ENCODE results near the gene HTR2B.
"Not testable (repeated sequence)": the region's sequence is repeated elsewhere in the genome, so short reads cannot be mapped to it uniquely, and the experiment has no call there.

Gene HTR2B

GRCh38 chr2:231068525-231069222 lies 56.2 kb downstream of the HTR2B start:
- no peak overlapping the region for H3K4me2 ChIP-seq
- H4K20me1 ChIP-seq (ENCODE audit: insufficient read depth): peaks cover 5% of the 10 kb centered on the region; the same call in 1 of the 2 replicates
- H3K79me2 ChIP-seq (ENCODE audit: insufficient read depth, low read depth): peaks cover 5% of the 10 kb centered on the region; the same call in 1 of the 2 replicates
- H3K36me3 ChIP-seq (ENCODE audit: insufficient read depth): peaks cover 30% of the 10 kb centered on the region; the same call in 1 of the 2 replicates
- TF ChIP-seq, protein P1, sequence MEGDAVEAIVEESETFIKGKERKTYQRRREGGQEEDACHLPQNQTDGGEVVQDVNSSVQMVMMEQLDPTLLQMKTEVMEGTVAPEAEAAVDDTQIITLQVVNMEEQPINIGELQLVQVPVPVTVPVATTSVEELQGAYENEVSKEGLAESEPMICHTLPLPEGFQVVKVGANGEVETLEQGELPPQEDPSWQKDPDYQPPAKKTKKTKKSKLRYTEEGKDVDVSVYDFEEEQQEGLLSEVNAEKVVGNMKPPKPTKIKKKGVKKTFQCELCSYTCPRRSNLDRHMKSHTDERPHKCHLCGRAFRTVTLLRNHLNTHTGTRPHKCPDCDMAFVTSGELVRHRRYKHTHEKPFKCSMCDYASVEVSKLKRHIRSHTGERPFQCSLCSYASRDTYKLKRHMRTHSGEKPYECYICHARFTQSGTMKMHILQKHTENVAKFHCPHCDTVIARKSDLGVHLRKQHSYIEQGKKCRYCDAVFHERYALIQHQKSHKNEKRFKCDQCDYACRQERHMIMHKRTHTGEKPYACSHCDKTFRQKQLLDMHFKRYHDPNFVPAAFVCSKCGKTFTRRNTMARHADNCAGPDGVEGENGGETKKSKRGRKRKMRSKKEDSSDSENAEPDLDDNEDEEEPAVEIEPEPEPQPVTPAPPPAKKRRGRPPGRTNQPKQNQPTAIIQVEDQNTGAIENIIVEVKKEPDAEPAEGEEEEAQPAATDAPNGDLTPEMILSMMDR (conservative IDR thresholded peaks at IDR 0.05; ENCODE audit: low read depth, low read length): no peak
- no peak overlapping the region for H3K9ac ChIP-seq
- no peaks in the 10 kb centered on the region for H3K4me1 ChIP-seq (ENCODE audit: low read depth, poor library complexity, severe bottlenecking)
- no peak overlapping the region for H2AFZ ChIP-seq (ENCODE audit: low read depth)
- no peak overlapping the region for H3K27ac ChIP-seq
- no peak overlapping the region for H3K4me3 ChIP-seq (IDR thresholded peaks at IDR 0.05; ENCODE audit: insufficient read depth, low read depth, low read length)
- H3K27me3 ChIP-seq (ENCODE audit: insufficient read depth, low read depth): no peaks in the 10 kb centered on the region

GRCh38 chr2:231067531-231067930 lies 57.3 kb downstream of the HTR2B start:
- Histone ChIP-seq H3K36me3 (ENCODE audit: insufficient read depth) (peaks cover 30% of the 10 kb centered on the region; the same call in 1 of the 2 replicates), H3K79me2 (ENCODE audit: insufficient read depth, low read depth) (peaks cover 13% of the 10 kb centered on the region)
- H3K4me2 ChIP-seq; H3K9ac ChIP-seq; H3K4me3 ChIP-seq (IDR thresholded peaks at IDR 0.05; ENCODE audit: insufficient read depth, low read depth, low read length); H4K20me1 ChIP-seq (ENCODE audit: insufficient read depth); H2AFZ ChIP-seq (ENCODE audit: low read depth); H3K27me3 ChIP-seq (ENCODE audit: insufficient read depth, low read depth); H3K27ac ChIP-seq; H3K4me1 ChIP-seq (ENCODE audit: low read depth, poor library complexity, severe bottlenecking): not testable (repeated sequence)

DNA sequence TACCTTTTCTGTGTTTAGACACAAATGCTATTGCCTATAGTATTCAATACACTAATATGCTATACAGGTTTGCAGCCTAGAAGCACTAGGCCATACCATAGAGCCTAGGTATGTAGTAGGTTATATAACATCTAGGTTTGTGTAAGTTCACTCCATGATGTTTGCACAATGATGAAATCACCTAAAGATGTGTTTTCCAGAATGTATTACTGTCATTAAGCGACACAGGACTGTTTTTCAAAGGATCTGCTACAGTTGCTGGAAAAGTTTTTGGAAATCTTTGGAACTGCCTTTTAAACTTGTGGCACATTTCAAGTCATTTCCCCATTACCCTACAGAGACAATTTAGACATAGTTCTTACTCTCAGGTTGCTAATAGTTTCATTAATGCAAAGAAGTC lies 58.9 kb downstream of the HTR2B start:
- Histone ChIP-seq H3K27ac (no peak overlapping the region), H3K4me1 (ENCODE audit: low read depth, poor library complexity, severe bottlenecking) (no peaks in the 10 kb centered on the region)

GRCh38 chr2:231063347-231063746 lies 61.5 kb downstream of the HTR2B start:
- H3K36me3 ChIP-seq (ENCODE audit: insufficient read depth): peaks cover 16% of the 10 kb centered on the region; the same call in 1 of the 2 replicates

More for the DNA sequence above, 58.9 kb downstream of the HTR2B start:
- Histone ChIP-seq H4K20me1 (ENCODE audit: insufficient read depth) (peaks cover 7% of the 10 kb centered on the region; the same call in 1 of the 2 replicates), H3K4me2 (no peak overlapping the region), H3K27me3 (ENCODE audit: insufficient read depth, low read depth) (no peaks in the 10 kb centered on the region), H3K79me2 (ENCODE audit: insufficient read depth, low read depth) (peaks cover 28% of the 10 kb centered on the region), H3K9ac (no peak overlapping the region), H3K36me3 (ENCODE audit: insufficient read depth) (peaks cover 20% of the 10 kb centered on the region; the same call in 1 of the 2 replicates), H2AFZ (ENCODE audit: low read depth) (no peak overlapping the region), H3K4me3 (IDR thresholded peaks at IDR 0.05; ENCODE audit: insufficient read depth, low read depth, low read length) (no peak overlapping the region)
- TF ChIP-seq, protein P1 (conservative IDR thresholded peaks at IDR 0.05; ENCODE audit: low read depth, low read length): no peak

More at GRCh38 chr2:231063347-231063746, 61.5 kb downstream of the HTR2B start:
- Histone ChIP-seq H3K27me3 (ENCODE audit: insufficient read depth, low read depth) (no peaks in the 10 kb centered on the region), H3K4me3 (IDR thresholded peaks at IDR 0.05; ENCODE audit: insufficient read depth, low read depth, low read length) (no peak overlapping the region), H4K20me1 (ENCODE audit: insufficient read depth) (peaks cover 14% of the 10 kb centered on the region), H3K4me2 (no peak overlapping the region), H3K9ac (no peak overlapping the region), H2AFZ (ENCODE audit: low read depth) (no peak overlapping the region), H3K4me1 (ENCODE audit: low read depth, poor library complexity, severe bottlenecking) (peaks cover 25% of the 10 kb centered on the region), H3K79me2 (ENCODE audit: insufficient read depth, low read depth) (peaks cover 50% of the 10 kb centered on the region), H3K27ac (no peak overlapping the region)
- TF ChIP-seq, protein P1 (conservative IDR thresholded peaks at IDR 0.05; ENCODE audit: low read depth, low read length): no peak
